HepG2 (cell line): ENCODE data around the gene TEKT1. TPM values are rescaled to one million over a fixed set of nuclear protein-coding genes. Genes with fewer than 3 reads are reported as not detected.

Experiments
- ATAC-seq: fragments of 200-7000 bp; cut with Tn5 transposase; 3 replicates; pipeline ENCODE4 v1.9.1; 2020; ENCODE audit warnings: mild to moderate bottlenecking, moderate library complexity
- BruUV-seq: library from RNA; stranded (reverse); fragments of 400-500 nt; replicated peaks from 2 replicates; lab custom pipeline; 2021; lab: Mats Ljungman, UMichigan
- CTCF ChIA-PET: fragments of 300-600 bp; formaldehyde crosslinking; extraction: SDS; loops from one replicate; lab custom pipeline; 2021; ENCODE audit warnings: low total read pairs, inconsistent platforms, low intra/inter-chr PET ratio; lab: Yijun Ruan, JAX
- POLR2A ChIA-PET: fragments of 350-600 bp; sonication (Branson Sonifier 250); formaldehyde crosslinking; loops from one replicate; lab custom pipeline; 2020; ENCODE audit warnings: antibody characterized with exemption, inconsistent platforms; lab: Yijun Ruan, JAX
- DNase-seq: peaks from one replicate; pipeline ENCODE4 v3.0.0-alpha.2; 2015; ENCODE audit warnings: low spot score
- FAIRE-seq: peaks from 3 replicates; lab custom pipeline; 2011; peaks lifted over from hg19 to GRCh38; lab: Jason Lieb, UNC
- H2AFZ ChIP-seq: one replicate; pipeline ENCODE4 v1.6.1; 2011; ENCODE audit warnings: low read length, inconsistent platforms
- H3K27ac ChIP-seq: fragments of 300-600 bp; 3 replicates; pipeline ENCODE4 v1.8.0; 2011; ENCODE audit warnings: mixed run types, mild to moderate bottlenecking, mixed read lengths, low read length, inconsistent platforms; ENCODE audit not compliant: insufficient read depth; ENCODE audit errors: extremely low read length
- H3K27me3 ChIP-seq, 2 experiments: fragments of 200-600 bp in 1 of 2; 2 replicates in 1 of 2; 3 replicates in 1 of 2; pipeline versions ENCODE4 v1.6.0 to v1.8.0; 2011; ENCODE audit warnings: low read length in 2 of 2, mild to moderate bottlenecking in 2 of 2, moderate library complexity in 2 of 2, inconsistent platforms in 1 of 2; ENCODE audit not compliant: insufficient read depth in 2 of 2, control insufficient read depth in 1 of 2
- H3K36me3 ChIP-seq, 2 experiments: fragments of 200-600 bp in 1 of 2; replicated peaks in 1 of 2; 2 replicates in 1 of 2; 3 replicates in 1 of 2; pipeline versions ENCODE4 v1.5.1 to v1.8.0; 2011; ENCODE audit warnings: low read length in 2 of 2, inconsistent platforms in 1 of 2; ENCODE audit not compliant: insufficient read depth in 2 of 2, control insufficient read depth in 1 of 2
- H3K4me1 ChIP-seq: 2 replicates; pipeline ENCODE4 v1.5.1; 2012; ENCODE audit warnings: low read length, inconsistent platforms; ENCODE audit not compliant: insufficient read depth
- H3K4me2 ChIP-seq: 2 replicates; pipeline ENCODE4 v1.6.0; 2011; ENCODE audit warnings: low read depth, low read length, inconsistent platforms
- H3K4me3 ChIP-seq, 3 experiments: fragments of 200-600 bp in 1 of 3; sonication (generic), shearing (Covaris generic) in 1 of 3; replicated peaks in 1 of 3; 2 replicates each; pipeline ENCODE4 v1.5.1; 2011 to 2016; ENCODE audit warnings: low read length in 3 of 3, inconsistent platforms in 2 of 3, low read depth in 2 of 3, mild to moderate bottlenecking in 2 of 3, control low read depth in 1 of 3, mixed read lengths in 1 of 3; ENCODE audit not compliant: insufficient read depth in 1 of 3
- H3K79me2 ChIP-seq: one replicate; pipeline ENCODE4 v1.6.1; 2011; ENCODE audit warnings: low read length, inconsistent platforms; ENCODE audit not compliant: insufficient read depth
- H3K9ac ChIP-seq: 2 replicates; pipeline ENCODE4 v1.6.0; 2011; ENCODE audit warnings: mild to moderate bottlenecking, low read depth, low read length, inconsistent platforms; ENCODE audit not compliant: insufficient read depth
- H3K9me3 ChIP-seq: 2 replicates; pipeline ENCODE4 v1.5.1; 2012; ENCODE audit warnings: mild to moderate bottlenecking, low read length
- H4K20me1 ChIP-seq: 2 replicates; pipeline ENCODE4 v1.6.0; 2011; ENCODE audit warnings: inconsistent platforms, mild to moderate bottlenecking, low read length, moderate library complexity; ENCODE audit not compliant: insufficient read depth
- AHDC1 ChIP-seq: sonication (generic); formaldehyde crosslinking; IDR thresholded peaks from 2 replicates; pipeline ENCODE4 v1.5.1; 2020; ENCODE audit warnings: mild to moderate bottlenecking, missing genetic modification reagents, borderline replicate concordance
- BHLHE40 ChIP-seq: IDR thresholded peaks from 2 replicates; pipeline ENCODE4 v1.6.1; 2011; ENCODE audit warnings: low read length, improper control_type of control experiment
- GATAD2A ChIP-seq: IDR thresholded peaks from 2 replicates; pipeline ENCODE4 v1.6.1; 2016
- IRX3 ChIP-seq: sonication (generic); formaldehyde crosslinking; IDR thresholded peaks from 2 replicates; pipeline ENCODE4 v1.8.1; 2023; ENCODE audit warnings: mild to moderate bottlenecking, low read depth, missing genetic modification reagents, borderline replicate concordance
- NCOA5 ChIP-seq: sonication (generic); formaldehyde crosslinking; IDR thresholded peaks from 2 replicates; pipeline ENCODE4 v1.4.0; 2020; ENCODE audit warnings: missing genetic modification reagents
- SAP130 ChIP-seq: IDR thresholded peaks from 2 replicates; pipeline ENCODE4 v1.6.1; 2016; ENCODE audit warnings: low read depth
- ZEB1 ChIP-seq: IDR thresholded peaks from 2 replicates; pipeline ENCODE4 v1.6.1; 2012; ENCODE audit warnings: mild to moderate bottlenecking, low read depth, inconsistent platforms; ENCODE audit not compliant: insufficient replicate concordance
- ZMYM4 ChIP-seq: sonication (generic); formaldehyde crosslinking; IDR thresholded peaks from 2 replicates; pipeline ENCODE4 v1.8.1; 2023; ENCODE audit warnings: mild to moderate bottlenecking, missing genetic modification reagents
- ZNF460 ChIP-seq: sonication (generic); formaldehyde crosslinking; IDR thresholded peaks from 2 replicates; pipeline ENCODE4 v1.5.1; 2020; ENCODE audit warnings: missing genetic modification reagents, mild to moderate bottlenecking, borderline replicate concordance
- ZNF704 ChIP-seq: sonication (generic); formaldehyde crosslinking; IDR thresholded peaks from 2 replicates; pipeline ENCODE4 v1.8.1; 2023; ENCODE audit warnings: mild to moderate bottlenecking, inconsistent platforms, moderate library complexity, missing genetic modification reagents, borderline replicate concordance
- WGBS: methylation state at CpG from one replicate; pipeline ENCODE4 v1.1.6; 2017; ENCODE audit warnings: low lambda C conversion rate; 5-methylcytosine and 5-hydroxymethylcytosine counted together
- in situ Hi-C: cut with HindIII; loops from 2 replicates; pipeline ENCODE4 v1.10.0; 2017; ENCODE audit warnings: low pct_unique_long_range_greater_than_20kb; ENCODE audit not compliant: extremely low pct_ligation_motif_present
- intact Hi-C: fragments of 100-400 bp; cut with micrococcal nuclease; formaldehyde crosslinking; loops from one replicate; pipeline ENCODE4 v1.10.0; 2022; ENCODE audit not compliant: unreplicated experiment
- polyA plus RNA-seq, 8 experiments: library from polyadenylated mRNA; depleted of rRNA in 3 of 8; stranded (reverse) in 7 of 8; unstranded in 1 of 8; fragments of >200 nt; fragmentation: Illumina TruSeq in 4 of 8; extraction: Trizol in 4 of 8; gene quantifications; 2 replicates each; pipeline versions ENCODE4 v1.2.1 to v1.2.3, GENCODE V29; 2011 to 2016; ENCODE audit warnings: low read depth in 4 of 8, missing spikeins in 1 of 8, mixed read lengths in 1 of 8; ENCODE audit not compliant: insufficient read depth in 1 of 8
- total RNA-seq, 5 experiments: library from RNA; depleted of rRNA; stranded (reverse); fragments of >200 nt; fragmentation: Illumina TruSeq; extraction: Trizol; gene quantifications; 2 replicates each; pipeline ENCODE4 v1.2.3, GENCODE V29; 2016; ENCODE audit warnings: low read depth in 1 of 5

The TEKT1 gene
- total and polyA plus RNA-seq, 2 of the 13 experiments (the other 11 are each of a cell fraction or from before 2014, with no cell fraction given) = not detected

GRCh38 chr17:6812295-6812694 lies 19.2 kb downstream of the TEKT1 start:
- FAIRE-seq = no peak
- CTCF ChIA-PET = no interaction called here
- peak; percentile 69 for ATAC-seq
- Histone ChIP-seq H3K36me3 (no peaks in the 10 kb centered on the region), H3K9ac (no peak overlapping the region), H3K79me2 (no peaks in the 10 kb centered on the region), H3K9me3 (no peaks in the 10 kb centered on the region), H4K20me1 (no peaks in the 10 kb centered on the region), H3K27me3 (no peaks in the 10 kb centered on the region), H2AFZ (peak overlapping the region; percentile 88), H3K27ac (no peak overlapping the region), H3K4me3 (0 out of 6 replicates have a peak overlapping the region, but pooled peaks of 1 of the 3 experiments have one; percentile 30), H3K4me1 (peaks cover 19% of the 10 kb centered on the region), H3K4me2 (peak overlapping the region; percentile 80)
- no peak for DNase-seq
- in situ Hi-C loops (no loop called here), intact Hi-C loops (no loop called here)
- TF ChIP-seq NCOA5 (CRISPR knock-in tag) (no peak), AHDC1 (CRISPR knock-in tag) (no peak), ZNF460 (CRISPR knock-in tag) (no peak), ZMYM4 (CRISPR knock-in tag) (no peak), GATAD2A (CRISPR knock-in tag) (0 out of 2 replicates have a peak, but pooled peaks have one; percentile 11), IRX3 (CRISPR knock-in tag) (no peak), SAP130 (0 out of 2 replicates have a peak, but pooled peaks have one; percentile 11), BHLHE40 (peak; percentile 73), ZNF704 (CRISPR knock-in tag) (no peak), ZEB1 (no peak)
- BruUV-seq = no TSS peak
- 22% methylated on average over 8 of the region's 9 CpGs for WGBS
- POLR2A ChIA-PET = interaction anchor here (2.0 kb wide), 1 partner anchor 16 kb away, joined by 9 read pairs; no protein-coding TSS in a partner anchor
